ENCODE data around the gene IL17RA.

The IL17RA gene

DNA sequence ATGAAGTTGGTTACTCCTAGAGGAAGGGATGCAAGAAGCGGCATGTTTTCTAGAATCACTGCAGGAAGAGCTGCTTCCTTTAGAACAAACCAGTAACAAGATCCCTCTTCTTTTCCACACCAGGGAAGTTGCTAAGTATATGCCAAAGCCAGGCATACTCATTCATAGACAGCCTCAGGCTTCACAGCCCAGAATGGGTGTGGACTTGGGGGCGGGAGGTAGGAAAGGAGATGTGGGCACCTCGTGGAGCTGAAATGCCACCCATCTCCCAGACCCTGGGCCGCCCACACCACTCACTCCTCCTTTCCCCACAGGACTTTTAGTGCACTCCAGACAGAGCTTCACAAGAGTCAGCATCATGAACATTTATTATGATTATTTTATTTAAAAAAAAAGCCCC, 52.4 kb downstream of the IL17RA start:
- DNase-seq (ENCODE audit: low read depth, low spot score) = no peak
- Histone ChIP-seq H3K4me1 (ENCODE audit: insufficient read depth, insufficient read length) (peaks cover 3% of the 10 kb centered on the region), H3K9ac (ENCODE audit: insufficient read length, low read depth) (no peak overlapping the region), H3K4me3 (ENCODE audit: insufficient read length, low read depth) (no peak overlapping the region), H3K27me3 (ENCODE audit: insufficient read depth, insufficient read length) (no peaks in the 10 kb centered on the region), H3K9me3 (ENCODE audit: insufficient read depth, low read length) (no peaks in the 10 kb centered on the region), H3K36me3 (ENCODE audit: insufficient read depth, insufficient read length, low read length) (peaks cover 48% of the 10 kb centered on the region)
- no peak for TF ChIP-seq SUZ12 (IDR thresholded peaks at IDR 0.05; ENCODE audit: extremely low read depth, insufficient read depth, insufficient read length)
- TF ChIP-seq ZNF274 (IDR thresholded peaks at IDR 0.05; ENCODE audit: low read depth, low read length) = no peak
- no peak for TF ChIP-seq YY1 (IDR thresholded peaks at IDR 0.05; ENCODE audit: insufficient read depth, insufficient read length)

DNA sequence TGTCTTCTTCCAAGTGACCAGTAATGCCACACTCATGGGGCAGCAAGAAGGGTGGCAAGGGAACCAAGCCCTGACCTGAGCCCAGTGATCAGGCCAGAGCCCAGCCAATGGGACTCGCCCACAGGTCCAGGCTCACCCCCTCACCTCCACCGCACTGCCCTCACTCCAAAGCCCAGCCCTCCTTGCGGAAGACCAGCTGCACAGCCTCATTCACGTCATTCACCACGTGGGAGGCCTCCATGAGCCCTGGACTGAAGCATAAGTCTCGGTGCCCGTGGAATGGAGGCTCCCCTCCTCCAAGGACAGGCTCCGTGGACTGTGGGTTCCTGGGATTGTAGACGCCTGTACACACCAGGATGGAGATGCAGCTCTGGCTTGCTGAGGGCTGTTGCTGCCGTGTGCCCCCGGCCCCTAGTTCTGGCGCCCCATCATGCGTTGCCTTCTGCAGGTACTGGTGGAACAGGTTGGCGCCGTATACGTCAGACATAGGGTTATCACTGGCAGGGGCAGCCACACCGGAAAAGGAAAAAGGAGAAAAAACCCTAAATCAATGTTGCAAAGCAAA, 53.1 kb downstream of the IL17RA start:
- Histone ChIP-seq H3K4me3 (ENCODE audit: insufficient read length, low read depth) (no peak overlapping the region), H3K36me3 (ENCODE audit: insufficient read depth, insufficient read length, low read length) (peaks cover 55% of the 10 kb centered on the region), H3K4me1 (ENCODE audit: insufficient read depth, insufficient read length) (peaks cover 3% of the 10 kb centered on the region), H3K27me3 (ENCODE audit: insufficient read depth, insufficient read length) (no peaks in the 10 kb centered on the region), H3K9ac (ENCODE audit: insufficient read length, low read depth) (no peak overlapping the region), H3K9me3 (ENCODE audit: insufficient read depth, low read length) (no peaks in the 10 kb centered on the region)
- DNase-seq (ENCODE audit: low read depth, low spot score) = no peak
- no peak for TF ChIP-seq YY1 (IDR thresholded peaks at IDR 0.05; ENCODE audit: insufficient read depth, insufficient read length)
- TF ChIP-seq ZNF274 (IDR thresholded peaks at IDR 0.05; ENCODE audit: low read depth, low read length) = no peak
- no peak for TF ChIP-seq SUZ12 (IDR thresholded peaks at IDR 0.05; ENCODE audit: extremely low read depth, insufficient read depth, insufficient read length)

DNA sequence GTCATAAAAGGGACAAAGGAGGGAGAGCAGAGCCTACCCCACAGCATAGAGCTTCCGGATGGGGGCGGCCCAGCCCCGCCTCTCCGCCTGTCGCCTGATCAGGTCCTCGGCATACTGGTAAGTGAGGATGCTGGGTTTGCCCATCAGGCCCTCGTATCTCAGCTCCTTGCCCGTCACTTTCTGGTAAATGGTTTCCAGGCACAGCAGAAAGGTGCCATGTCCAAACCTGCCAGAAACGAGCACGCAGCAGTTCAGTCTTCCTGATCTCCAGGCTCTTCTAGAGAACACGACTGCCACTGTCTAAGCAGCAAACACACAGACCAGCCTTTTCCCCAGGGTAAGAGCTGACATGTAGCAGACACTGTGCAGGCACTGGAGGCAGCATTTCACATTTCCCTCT, 53.7 kb downstream of the IL17RA start:
- no peak overlapping the region for H3K9ac ChIP-seq (ENCODE audit: insufficient read length, low read depth)
- H3K4me3 ChIP-seq (ENCODE audit: insufficient read length, low read depth) = no peak overlapping the region
- TF ChIP-seq SUZ12 (IDR thresholded peaks at IDR 0.05; ENCODE audit: extremely low read depth, insufficient read depth, insufficient read length) (no peak), YY1 (IDR thresholded peaks at IDR 0.05; ENCODE audit: insufficient read depth, insufficient read length) (no peak), ZNF274 (IDR thresholded peaks at IDR 0.05; ENCODE audit: low read depth, low read length) (no peak)
- no peaks in the 10 kb centered on the region for H3K27me3 ChIP-seq (ENCODE audit: insufficient read depth, insufficient read length)
- peaks cover 61% of the 10 kb centered on the region for H3K36me3 ChIP-seq (ENCODE audit: insufficient read depth, insufficient read length, low read length)
- H3K4me1 ChIP-seq (ENCODE audit: insufficient read depth, insufficient read length) = peaks cover 7% of the 10 kb centered on the region
- no peaks in the 10 kb centered on the region for H3K9me3 ChIP-seq (ENCODE audit: insufficient read depth, low read length)
- no peak for DNase-seq (ENCODE audit: low read depth, low spot score)

DNA sequence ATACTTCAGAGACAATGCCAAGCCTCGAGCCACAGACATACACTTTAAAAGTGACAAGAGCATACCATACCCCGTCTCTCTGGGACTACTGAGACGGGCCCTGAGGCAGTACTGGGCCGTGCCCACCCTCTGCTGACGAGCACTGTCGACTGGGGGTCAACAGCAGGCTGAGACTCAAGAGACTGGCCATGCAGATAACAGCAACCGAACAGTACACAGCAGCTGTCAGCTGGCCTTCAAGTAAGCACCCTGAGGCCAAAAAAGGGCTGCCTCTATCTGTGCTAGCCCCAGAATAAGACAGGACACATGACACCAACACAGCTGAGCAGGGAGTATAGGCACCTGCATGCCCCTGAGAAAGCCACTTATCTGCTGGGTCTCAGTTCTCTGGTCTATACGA, 55.2 kb downstream of the IL17RA start:
- Histone ChIP-seq H3K36me3 (ENCODE audit: insufficient read depth, insufficient read length, low read length) (peaks cover 72% of the 10 kb centered on the region), H3K27me3 (ENCODE audit: insufficient read depth, insufficient read length) (no peaks in the 10 kb centered on the region), H3K9ac (ENCODE audit: insufficient read length, low read depth) (no peak overlapping the region), H3K4me3 (ENCODE audit: insufficient read length, low read depth) (no peak overlapping the region), H3K9me3 (ENCODE audit: insufficient read depth, low read length) (no peaks in the 10 kb centered on the region), H3K4me1 (ENCODE audit: insufficient read depth, insufficient read length) (peaks cover 7% of the 10 kb centered on the region)
- TF ChIP-seq ZNF274 (IDR thresholded peaks at IDR 0.05; ENCODE audit: low read depth, low read length) (no peak), SUZ12 (IDR thresholded peaks at IDR 0.05; ENCODE audit: extremely low read depth, insufficient read depth, insufficient read length) (no peak), YY1 (IDR thresholded peaks at IDR 0.05; ENCODE audit: insufficient read depth, insufficient read length) (no peak)
- DNase-seq (ENCODE audit: low read depth, low spot score) = no peak

DNA sequence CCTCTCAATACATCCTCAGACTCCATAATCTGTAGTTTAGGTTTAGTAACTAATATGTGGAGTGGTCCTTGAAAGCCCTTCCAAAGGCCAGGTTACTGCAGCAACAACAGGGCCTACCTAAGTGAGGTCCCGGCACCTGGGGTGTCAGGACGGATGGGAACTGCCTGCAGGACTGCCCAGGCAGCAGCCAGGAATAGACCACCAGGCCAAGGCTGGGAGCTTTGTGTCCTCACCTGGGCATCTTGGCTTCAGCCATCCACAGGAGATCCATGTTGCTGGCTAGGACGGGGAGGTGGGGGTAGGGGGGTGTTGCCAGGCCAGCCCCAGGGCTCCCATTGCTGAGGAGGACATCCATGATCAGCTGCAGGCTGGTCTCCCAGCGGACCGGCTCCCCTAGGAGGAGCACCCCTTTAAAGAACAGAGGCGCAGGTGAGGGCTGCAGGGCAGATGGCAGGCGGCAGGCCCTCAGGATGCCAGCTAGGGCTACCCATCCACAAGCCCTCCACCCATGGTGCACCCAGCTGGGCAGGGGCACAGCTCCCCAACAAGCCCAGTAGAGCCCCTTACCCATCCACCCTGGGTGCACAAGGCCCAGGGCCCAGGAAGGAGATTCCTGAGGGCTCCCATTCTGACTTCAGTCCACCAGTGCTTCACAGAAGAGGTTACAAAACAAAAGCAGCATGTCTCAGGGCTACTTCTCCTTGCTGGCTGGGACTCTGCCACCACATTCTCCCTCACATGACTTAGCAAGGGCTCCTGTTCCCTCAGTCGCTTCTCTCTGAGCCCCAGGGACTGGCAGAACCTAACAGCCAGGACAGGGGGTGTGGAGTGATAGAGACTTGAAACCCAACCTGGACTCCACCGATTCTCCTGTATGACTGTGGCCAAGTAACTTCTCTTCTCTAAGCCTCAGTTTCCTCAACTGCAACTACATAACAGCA, 56.3 kb downstream of the IL17RA start:
- no peaks in the 10 kb centered on the region for H3K27me3 ChIP-seq (ENCODE audit: insufficient read depth, insufficient read length)
- H3K4me1 ChIP-seq (ENCODE audit: insufficient read depth, insufficient read length) = peaks cover 7% of the 10 kb centered on the region
- no peaks in the 10 kb centered on the region for H3K9me3 ChIP-seq (ENCODE audit: insufficient read depth, low read length)
- H3K9ac ChIP-seq (ENCODE audit: insufficient read length, low read depth) = no peak overlapping the region
- peaks cover 81% of the 10 kb centered on the region for H3K36me3 ChIP-seq (ENCODE audit: insufficient read depth, insufficient read length, low read length)
- no peak overlapping the region for H3K4me3 ChIP-seq (ENCODE audit: insufficient read length, low read depth)
- TF ChIP-seq ZNF274 (IDR thresholded peaks at IDR 0.05; ENCODE audit: low read depth, low read length) = no peak
- no peak for TF ChIP-seq YY1 (IDR thresholded peaks at IDR 0.05; ENCODE audit: insufficient read depth, insufficient read length)
- TF ChIP-seq SUZ12 (IDR thresholded peaks at IDR 0.05; ENCODE audit: extremely low read depth, insufficient read depth, insufficient read length) = no peak
- no peak for DNase-seq (ENCODE audit: low read depth, low spot score)

DNA sequence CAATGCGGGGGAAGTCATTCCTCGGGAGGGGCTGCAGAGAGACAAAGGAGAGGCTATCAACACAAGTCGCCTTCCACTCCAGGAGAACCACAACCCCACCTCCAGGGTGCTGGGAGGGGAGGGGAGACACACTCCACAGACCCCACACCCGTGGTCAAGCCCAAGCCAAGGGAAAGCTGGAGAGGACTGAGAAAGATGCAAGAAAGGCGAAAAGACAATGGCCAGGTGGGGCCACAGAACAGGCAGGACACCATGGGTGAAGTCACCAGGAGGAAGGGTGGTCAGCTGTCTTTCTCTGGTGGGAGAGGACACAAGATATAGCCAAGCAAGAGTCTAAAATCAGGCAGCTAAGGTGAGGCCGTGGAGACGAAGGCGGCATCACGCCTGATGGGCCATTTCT, 58.3 kb downstream of the IL17RA start:
- Histone ChIP-seq H3K4me3 (ENCODE audit: insufficient read length, low read depth) (no peak overlapping the region), H3K36me3 (ENCODE audit: insufficient read depth, insufficient read length, low read length) (peaks cover 78% of the 10 kb centered on the region), H3K9ac (ENCODE audit: insufficient read length, low read depth) (no peak overlapping the region), H3K9me3 (ENCODE audit: insufficient read depth, low read length) (no peaks in the 10 kb centered on the region), H3K27me3 (ENCODE audit: insufficient read depth, insufficient read length) (no peaks in the 10 kb centered on the region), H3K4me1 (ENCODE audit: insufficient read depth, insufficient read length) (peaks cover 5% of the 10 kb centered on the region)
- TF ChIP-seq SUZ12 (IDR thresholded peaks at IDR 0.05; ENCODE audit: extremely low read depth, insufficient read depth, insufficient read length) (no peak), YY1 (IDR thresholded peaks at IDR 0.05; ENCODE audit: insufficient read depth, insufficient read length) (no peak), ZNF274 (IDR thresholded peaks at IDR 0.05; ENCODE audit: low read depth, low read length) (no peak)
- no peak for DNase-seq (ENCODE audit: low read depth, low spot score)

DNA sequence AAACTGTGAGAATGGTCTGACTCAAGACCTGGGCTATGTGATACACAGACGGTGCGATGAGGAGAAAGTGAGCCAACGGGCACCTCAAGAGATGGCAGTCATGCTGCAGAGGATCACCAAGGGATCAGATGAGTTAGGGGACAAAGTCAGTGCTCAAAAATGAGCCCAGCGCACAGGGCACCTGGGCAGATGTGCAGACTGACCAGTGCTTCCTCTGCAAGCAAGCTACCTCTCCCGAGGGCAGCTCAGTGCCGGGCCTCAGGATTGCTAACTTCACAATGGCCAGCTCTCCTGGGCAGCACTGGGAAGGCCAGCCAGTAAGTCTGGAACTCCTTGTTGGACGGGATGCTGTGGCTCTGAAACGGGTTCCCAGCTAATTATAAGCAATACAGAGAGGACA, 59.0 kb downstream of the IL17RA start:
- no peak for DNase-seq (ENCODE audit: low read depth, low spot score)
- Histone ChIP-seq H3K27me3 (ENCODE audit: insufficient read depth, insufficient read length) (no peaks in the 10 kb centered on the region), H3K9me3 (ENCODE audit: insufficient read depth, low read length) (no peaks in the 10 kb centered on the region), H3K9ac (ENCODE audit: insufficient read length, low read depth) (no peak overlapping the region), H3K4me1 (ENCODE audit: insufficient read depth, insufficient read length) (peaks cover 5% of the 10 kb centered on the region), H3K36me3 (ENCODE audit: insufficient read depth, insufficient read length, low read length) (peaks cover 78% of the 10 kb centered on the region), H3K4me3 (ENCODE audit: insufficient read length, low read depth) (no peak overlapping the region)
- TF ChIP-seq ZNF274 (IDR thresholded peaks at IDR 0.05; ENCODE audit: low read depth, low read length) = no peak
- TF ChIP-seq YY1 (IDR thresholded peaks at IDR 0.05; ENCODE audit: insufficient read depth, insufficient read length) = no peak
- TF ChIP-seq SUZ12 (IDR thresholded peaks at IDR 0.05; ENCODE audit: extremely low read depth, insufficient read depth, insufficient read length) = no peak
